ENCODE measurements around the gene DPF3. TPM values are rescaled to one million over a fixed set of nuclear protein-coding genes. Genes with fewer than 3 reads are reported as not detected.

Gene DPF3
- total RNA-seq, 1 experiment from 2014 or later = not detected

GRCh38 chr14:72721083-72721482 lies 172.8 kb downstream of the DPF3 start:
- Histone ChIP-seq H3K9me3 (ENCODE audit: insufficient read depth, low read depth) (no peaks in the 10 kb centered on the region), H3K4me3 (no peak overlapping the region), H3K36me3 (ENCODE audit: low read depth) (no peaks in the 10 kb centered on the region), H3K79me2 (ENCODE audit: low read depth) (no peaks in the 10 kb centered on the region), H4K20me1 (ENCODE audit: insufficient read depth) (no peaks in the 10 kb centered on the region), H2AFZ (no peak overlapping the region), H3K4me2 (no peak overlapping the region), H3F3A (ENCODE audit: insufficient read depth, low read depth) (no peaks in the 10 kb centered on the region), H3K4me1 (replicated peaks; ENCODE audit: insufficient read depth) (no peaks in the 10 kb centered on the region), H3K9me2 (ENCODE audit: insufficient read depth) (no peaks in the 10 kb centered on the region), H3K27ac (no peak overlapping the region), H3K27me3 (ENCODE audit: insufficient read depth, low read depth) (peaks cover 62% of the 10 kb centered on the region)
- no peak for DNase-seq
- POLR2A ChIA-PET (ENCODE audit: unreplicated experiment) = no interaction called here
- no TSS peak for BruUV-seq (replicated peaks)
- TF ChIP-seq, protein P1, sequence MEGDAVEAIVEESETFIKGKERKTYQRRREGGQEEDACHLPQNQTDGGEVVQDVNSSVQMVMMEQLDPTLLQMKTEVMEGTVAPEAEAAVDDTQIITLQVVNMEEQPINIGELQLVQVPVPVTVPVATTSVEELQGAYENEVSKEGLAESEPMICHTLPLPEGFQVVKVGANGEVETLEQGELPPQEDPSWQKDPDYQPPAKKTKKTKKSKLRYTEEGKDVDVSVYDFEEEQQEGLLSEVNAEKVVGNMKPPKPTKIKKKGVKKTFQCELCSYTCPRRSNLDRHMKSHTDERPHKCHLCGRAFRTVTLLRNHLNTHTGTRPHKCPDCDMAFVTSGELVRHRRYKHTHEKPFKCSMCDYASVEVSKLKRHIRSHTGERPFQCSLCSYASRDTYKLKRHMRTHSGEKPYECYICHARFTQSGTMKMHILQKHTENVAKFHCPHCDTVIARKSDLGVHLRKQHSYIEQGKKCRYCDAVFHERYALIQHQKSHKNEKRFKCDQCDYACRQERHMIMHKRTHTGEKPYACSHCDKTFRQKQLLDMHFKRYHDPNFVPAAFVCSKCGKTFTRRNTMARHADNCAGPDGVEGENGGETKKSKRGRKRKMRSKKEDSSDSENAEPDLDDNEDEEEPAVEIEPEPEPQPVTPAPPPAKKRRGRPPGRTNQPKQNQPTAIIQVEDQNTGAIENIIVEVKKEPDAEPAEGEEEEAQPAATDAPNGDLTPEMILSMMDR (conservative IDR thresholded peaks at IDR 0.05) = no peak
- no peak for TF ChIP-seq EZH2 (IDR thresholded peaks at IDR 0.05; ENCODE audit: low read depth)
- CTCF ChIA-PET = no interaction called here
- intact Hi-C loops (cut with micrococcal nuclease; ENCODE audit: unreplicated experiment) = no loop called here

DNA sequence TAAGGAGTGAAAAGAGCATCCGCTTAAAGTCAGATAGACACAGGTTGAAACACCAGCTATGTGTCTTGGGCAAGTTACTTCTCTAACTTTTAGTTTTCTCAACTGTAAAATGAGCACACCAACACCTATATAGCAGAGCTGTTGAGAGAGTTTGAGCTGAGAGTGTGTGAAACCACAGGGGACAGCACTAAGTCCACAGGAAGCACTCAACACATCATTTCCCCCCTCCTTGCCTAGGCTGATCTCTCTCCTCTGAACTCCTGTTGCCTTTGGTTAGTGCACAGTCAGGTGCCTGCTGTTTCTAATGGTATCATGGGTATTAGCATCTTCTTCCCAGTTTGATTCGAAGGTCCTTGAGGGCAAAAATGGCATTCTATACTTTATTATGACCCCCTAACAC lies 176.7 kb downstream of the DPF3 start:
- POLR2A ChIA-PET (ENCODE audit: unreplicated experiment) = no interaction called here
- no peak for DNase-seq
- Histone ChIP-seq H3K9me2 (ENCODE audit: insufficient read depth) (no peaks in the 10 kb centered on the region), H3K4me2 (no peak overlapping the region), H3K27me3 (ENCODE audit: insufficient read depth, low read depth) (peaks cover 54% of the 10 kb centered on the region), H3K79me2 (ENCODE audit: low read depth) (no peaks in the 10 kb centered on the region), H3K36me3 (ENCODE audit: low read depth) (no peaks in the 10 kb centered on the region), H3K4me1 (replicated peaks; ENCODE audit: insufficient read depth) (no peaks in the 10 kb centered on the region), H3F3A (ENCODE audit: insufficient read depth, low read depth) (no peaks in the 10 kb centered on the region), H3K27ac (no peak overlapping the region), H3K4me3 (no peak overlapping the region), H4K20me1 (ENCODE audit: insufficient read depth) (no peaks in the 10 kb centered on the region), H3K9me3 (ENCODE audit: insufficient read depth, low read depth) (no peaks in the 10 kb centered on the region), H2AFZ (no peak overlapping the region)
- TF ChIP-seq, protein P1 (conservative IDR thresholded peaks at IDR 0.05) = no peak
- no peak for TF ChIP-seq EZH2 (IDR thresholded peaks at IDR 0.05; ENCODE audit: low read depth)
- CTCF ChIA-PET = no interaction called here
- intact Hi-C loops (cut with micrococcal nuclease; ENCODE audit: unreplicated experiment) = no loop called here
- BruUV-seq (replicated peaks) = no TSS peak

GRCh38 chr14:72716476-72716875 lies 177.4 kb downstream of the DPF3 start:
- TF ChIP-seq EZH2 (IDR thresholded peaks at IDR 0.05; ENCODE audit: low read depth) = no peak
- TF ChIP-seq, protein P1 (conservative IDR thresholded peaks at IDR 0.05) = no peak
- Histone ChIP-seq H4K20me1 (ENCODE audit: insufficient read depth) (no peaks in the 10 kb centered on the region), H3K36me3 (ENCODE audit: low read depth) (no peaks in the 10 kb centered on the region), H3K79me2 (ENCODE audit: low read depth) (no peaks in the 10 kb centered on the region), H3K27me3 (ENCODE audit: insufficient read depth, low read depth) (peaks cover 55% of the 10 kb centered on the region), H3K9me2 (ENCODE audit: insufficient read depth) (no peaks in the 10 kb centered on the region), H3K9me3 (ENCODE audit: insufficient read depth, low read depth) (no peaks in the 10 kb centered on the region), H3K4me2 (no peak overlapping the region), H3K4me3 (no peak overlapping the region), H3K27ac (no peak overlapping the region), H3F3A (ENCODE audit: insufficient read depth, low read depth) (no peaks in the 10 kb centered on the region), H2AFZ (no peak overlapping the region), H3K4me1 (replicated peaks; ENCODE audit: insufficient read depth) (no peaks in the 10 kb centered on the region)
- CTCF ChIA-PET = no interaction called here
- DNase-seq = no peak
- no TSS peak for BruUV-seq (replicated peaks)
- POLR2A ChIA-PET (ENCODE audit: unreplicated experiment) = no interaction called here
- intact Hi-C loops (cut with micrococcal nuclease; ENCODE audit: unreplicated experiment) = no loop called here
